ENCODE measurements around the gene DCC. TPM values are rescaled to one million over a fixed set of nuclear protein-coding genes. Genes with fewer than 3 reads are reported as not detected.

Gene DCC
- total and polyA plus RNA-seq, 7 experiments from 2014 or later, result not detected

DNA sequence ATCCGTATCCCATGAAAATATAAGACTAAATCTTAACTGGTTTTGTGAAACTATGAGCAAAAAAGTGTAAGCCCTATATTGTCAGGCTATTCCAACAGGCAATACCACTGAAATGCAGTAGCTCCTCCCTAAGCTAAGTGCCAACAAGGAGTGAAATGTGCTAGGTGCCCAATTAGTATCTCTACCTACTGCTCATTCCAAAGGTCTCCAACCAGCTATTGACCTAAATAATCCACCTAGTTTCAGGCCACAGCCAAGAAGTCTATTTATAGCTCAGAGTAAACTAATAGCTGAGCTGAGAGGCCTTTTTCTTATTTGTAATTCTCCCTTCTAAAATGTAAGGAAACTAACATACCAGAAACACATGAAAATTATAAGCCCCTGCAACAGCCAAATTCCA, 482.2 kb downstream of the DCC start:
- no peaks in the 10 kb centered on the region for H3K9me3 ChIP-seq (ENCODE audit: control insufficient read depth in 2 of 3, low read length in 3 of 3)
- no peak for ATAC-seq
- intact Hi-C loops (cut with micrococcal nuclease), result no loop called here
- no peak for DNase-seq
- Mint-ChIP-seq H3K4me1 (no peaks in the 10 kb centered on the region), H3K27ac (no peak overlapping the region), H3K9me3 (peaks cover 0 to 18% (median 4%) of the 10 kb centered on the region in 11 donors), H3K4me3 (no peak overlapping the region), H3K27me3 (no peaks in the 10 kb centered on the region), H3K36me3 (peaks cover 0 to 5% (median 0%) of the 10 kb centered on the region in 5 donors)
- H3K4me3 ChIP-seq (ENCODE audit: low read length), result no peak overlapping the region
- H3K27me3 ChIP-seq (ENCODE audit: control insufficient read depth in 2 of 2, insufficient read depth in 2 of 2, low read length in 2 of 2), result no peaks in the 10 kb centered on the region
- H3K27ac ChIP-seq (ENCODE audit: low read depth, low read length), result no peak overlapping the region
- ChIA-PET POLR2A (no interaction called here), CTCF (no interaction called here)
- H3K36me3 ChIP-seq (ENCODE audit: control insufficient read depth in 2 of 3, insufficient read depth in 3 of 3, low read length in 3 of 3), result no peaks in the 10 kb centered on the region
- no peaks in the 10 kb centered on the region for H3K4me1 ChIP-seq (ENCODE audit: control insufficient read depth in 2 of 2, insufficient read depth in 2 of 2, low read length in 2 of 2)

DNA sequence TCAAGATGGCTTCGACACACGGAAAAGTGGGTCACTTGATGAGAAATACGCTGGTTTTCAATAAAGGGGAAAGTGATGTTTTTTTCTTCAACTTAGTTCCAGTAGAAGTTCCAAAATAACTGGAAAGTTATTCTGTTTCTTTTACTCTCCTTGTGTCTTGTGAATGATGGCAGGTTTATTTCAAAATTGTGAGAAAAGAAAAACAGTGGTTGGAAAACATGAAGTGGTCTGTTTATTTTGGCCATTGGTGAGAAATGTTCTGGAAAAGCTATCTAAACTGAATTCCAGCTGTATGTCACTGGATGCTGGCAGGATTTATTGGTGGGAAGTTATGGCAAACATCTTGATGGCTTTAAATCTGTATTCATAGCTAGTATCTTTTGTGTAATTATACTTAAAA, 484.1 kb downstream of the DCC start:
- Histone ChIP-seq H3K4me1 (ENCODE audit: control insufficient read depth in 2 of 2, insufficient read depth in 2 of 2, low read length in 2 of 2) (no peaks in the 10 kb centered on the region), H3K36me3 (ENCODE audit: control insufficient read depth in 2 of 3, insufficient read depth in 3 of 3, low read length in 3 of 3) (no peaks in the 10 kb centered on the region), H3K27ac (ENCODE audit: low read depth, low read length) (no peak overlapping the region), H3K9me3 (ENCODE audit: control insufficient read depth in 2 of 3, low read length in 3 of 3) (no peaks in the 10 kb centered on the region), H3K27me3 (ENCODE audit: control insufficient read depth in 2 of 2, insufficient read depth in 2 of 2, low read length in 2 of 2) (no peaks in the 10 kb centered on the region), H3K4me3 (ENCODE audit: low read length) (no peak overlapping the region)
- ChIA-PET POLR2A (no interaction called here), CTCF (no interaction called here)
- intact Hi-C loops (cut with micrococcal nuclease), result no loop called here
- H3K4me1 Mint-ChIP-seq, result no peaks in the 10 kb centered on the region
- H3K27ac Mint-ChIP-seq, result no peak overlapping the region
- ATAC-seq, result no peak
- H3K4me3 Mint-ChIP-seq, result no peak overlapping the region
- no peak for DNase-seq
- peaks cover 0 to 5% (median 0%) of the 10 kb centered on the region in 5 donors for H3K36me3 Mint-ChIP-seq
- no peaks in the 10 kb centered on the region for H3K27me3 Mint-ChIP-seq
- H3K9me3 Mint-ChIP-seq, result peaks cover 0 to 18% (median 4%) of the 10 kb centered on the region in 11 donors

DNA sequence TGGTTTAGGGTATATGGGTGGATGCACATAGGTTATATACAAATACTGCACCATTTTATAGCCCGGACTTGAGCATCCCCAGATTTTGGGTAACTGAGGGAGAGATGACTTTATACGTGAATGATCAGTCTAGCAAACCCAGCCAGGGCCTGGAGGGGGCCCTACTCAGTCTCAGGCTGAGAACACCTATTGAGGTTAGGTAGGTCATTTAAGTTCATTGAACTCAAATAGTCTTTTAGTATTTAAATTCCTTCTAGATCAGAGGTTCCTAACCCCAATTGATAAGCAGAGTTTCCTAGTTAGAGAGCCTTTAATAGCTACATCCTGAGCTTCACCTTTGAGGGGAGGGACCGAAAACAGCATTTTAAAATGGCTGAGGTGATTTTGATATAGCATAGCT, 487.0 kb downstream of the DCC start:
- ChIA-PET CTCF (no interaction called here), POLR2A (no interaction called here)
- DNase-seq, result no peak
- H3K27ac Mint-ChIP-seq, result no peak overlapping the region
- H3K27me3 Mint-ChIP-seq, result no peaks in the 10 kb centered on the region
- peaks cover 0 to 5% (median 0%) of the 10 kb centered on the region in 3 experiments for H3K9me3 ChIP-seq (ENCODE audit: control insufficient read depth in 2 of 3, low read length in 3 of 3)
- intact Hi-C loops (cut with micrococcal nuclease), result no loop called here
- H3K4me1 ChIP-seq (ENCODE audit: control insufficient read depth in 2 of 2, insufficient read depth in 2 of 2, low read length in 2 of 2), result no peaks in the 10 kb centered on the region
- no peak overlapping the region for H3K27ac ChIP-seq (ENCODE audit: low read depth, low read length)
- ATAC-seq, result no peak
- no peak overlapping the region for H3K4me3 Mint-ChIP-seq
- H3K4me3 ChIP-seq (ENCODE audit: low read length), result no peak overlapping the region
- H3K4me1 Mint-ChIP-seq, result no peaks in the 10 kb centered on the region
- H3K36me3 ChIP-seq (ENCODE audit: control insufficient read depth in 2 of 3, insufficient read depth in 3 of 3, low read length in 3 of 3), result no peaks in the 10 kb centered on the region
- H3K27me3 ChIP-seq (ENCODE audit: control insufficient read depth in 2 of 2, insufficient read depth in 2 of 2, low read length in 2 of 2), result no peaks in the 10 kb centered on the region
- no peaks in the 10 kb centered on the region for H3K36me3 Mint-ChIP-seq
- peaks cover 0 to 16% (median 7%) of the 10 kb centered on the region in 11 donors for H3K9me3 Mint-ChIP-seq

- DNase-seq (no peak), ATAC-seq (no peak)
- no peak overlapping the region for H3K27ac Mint-ChIP-seq
- intact Hi-C loops (cut with micrococcal nuclease), result no loop called here
- ChIA-PET CTCF (no interaction called here), POLR2A (no interaction called here)
- no peak overlapping the region for H3K4me3 ChIP-seq (ENCODE audit: low read length)
- no peaks in the 10 kb centered on the region for H3K27me3 Mint-ChIP-seq
- peaks cover 0 to 5% (median 0%) of the 10 kb centered on the region in 3 experiments for H3K9me3 ChIP-seq (ENCODE audit: control insufficient read depth in 2 of 3, low read length in 3 of 3)
- H3K27ac ChIP-seq (ENCODE audit: low read depth, low read length), result no peak overlapping the region
- H3K4me1 ChIP-seq (ENCODE audit: control insufficient read depth in 2 of 2, insufficient read depth in 2 of 2, low read length in 2 of 2), result no peaks in the 10 kb centered on the region
- H3K36me3 Mint-ChIP-seq, result no peaks in the 10 kb centered on the region
- H3K27me3 ChIP-seq (ENCODE audit: control insufficient read depth in 2 of 2, insufficient read depth in 2 of 2, low read length in 2 of 2), result no peaks in the 10 kb centered on the region
- no peaks in the 10 kb centered on the region for H3K4me1 Mint-ChIP-seq
- H3K9me3 Mint-ChIP-seq, result peaks cover 0 to 16% (median 2%) of the 10 kb centered on the region in 11 donors
- H3K4me3 Mint-ChIP-seq, result no peak overlapping the region
- H3K36me3 ChIP-seq (ENCODE audit: control insufficient read depth in 2 of 3, insufficient read depth in 3 of 3, low read length in 3 of 3), result no peaks in the 10 kb centered on the region
Observed at GRCh38 chr18:52829320-52829719, 489.3 kb downstream of the DCC start.

- no peaks in the 10 kb centered on the region for H3K4me1 Mint-ChIP-seq
- Histone ChIP-seq H3K36me3 (ENCODE audit: control insufficient read depth in 2 of 3, insufficient read depth in 3 of 3, low read length in 3 of 3) (no peaks in the 10 kb centered on the region), H3K27me3 (ENCODE audit: control insufficient read depth in 2 of 2, insufficient read depth in 2 of 2, low read length in 2 of 2) (no peaks in the 10 kb centered on the region), H3K4me1 (ENCODE audit: control insufficient read depth in 2 of 2, insufficient read depth in 2 of 2, low read length in 2 of 2) (no peaks in the 10 kb centered on the region), H3K27ac (ENCODE audit: low read depth, low read length) (no peak overlapping the region), H3K9me3 (ENCODE audit: control insufficient read depth in 2 of 3, low read length in 3 of 3) (peaks cover 0 to 5% (median 0%) of the 10 kb centered on the region in 3 experiments), H3K4me3 (ENCODE audit: low read length) (no peak overlapping the region)
- H3K36me3 Mint-ChIP-seq, result no peaks in the 10 kb centered on the region
- POLR2A ChIA-PET, result no interaction called here
- DNase-seq, result no peak
- intact Hi-C loops (cut with micrococcal nuclease), result no loop called here
- H3K27me3 Mint-ChIP-seq, result no peaks in the 10 kb centered on the region
- H3K4me3 Mint-ChIP-seq, result no peak overlapping the region
- CTCF ChIA-PET, result no interaction called here
- peaks cover 0 to 16% (median 2%) of the 10 kb centered on the region in 11 donors for H3K9me3 Mint-ChIP-seq
- ATAC-seq, result no peak
- H3K27ac Mint-ChIP-seq, result no peak overlapping the region
Observed at GRCh38 chr18:52829876-52830405, 489.9 kb downstream of the DCC start.

DNA sequence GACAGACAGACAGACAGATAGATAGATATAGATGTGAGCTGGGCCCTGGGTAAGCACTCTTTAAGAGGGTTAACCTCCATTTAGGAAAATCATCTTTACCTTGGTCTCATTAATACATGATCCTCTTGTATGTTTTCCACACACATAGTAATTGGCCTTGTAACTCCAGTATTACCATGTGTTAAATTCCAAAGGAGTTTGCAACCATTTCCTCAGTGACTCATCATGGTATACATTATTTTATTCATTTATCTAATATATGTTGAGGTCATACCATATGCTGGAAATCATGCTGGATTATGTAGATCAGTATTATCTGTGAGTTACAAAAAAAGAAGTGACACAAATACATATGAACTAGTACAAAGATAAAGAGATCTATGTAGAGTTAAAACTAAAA, 504.3 kb downstream of the DCC start:
- ChIA-PET POLR2A (no interaction called here), CTCF (no interaction called here)
- H3K4me1 ChIP-seq (ENCODE audit: control insufficient read depth in 2 of 2, insufficient read depth in 2 of 2, low read length in 2 of 2), result no peaks in the 10 kb centered on the region
- no peaks in the 10 kb centered on the region for H3K27me3 Mint-ChIP-seq
- DNase-seq (no peak), ATAC-seq (no peak)
- no peaks in the 10 kb centered on the region for H3K36me3 ChIP-seq (ENCODE audit: control insufficient read depth in 2 of 3, insufficient read depth in 3 of 3, low read length in 3 of 3)
- no peak overlapping the region for H3K4me3 ChIP-seq (ENCODE audit: low read length)
- no peak overlapping the region for H3K27ac ChIP-seq (ENCODE audit: low read depth, low read length)
- no peak overlapping the region for H3K27ac Mint-ChIP-seq
- H3K4me1 Mint-ChIP-seq, result no peaks in the 10 kb centered on the region
- no peaks in the 10 kb centered on the region for H3K36me3 Mint-ChIP-seq
- H3K27me3 ChIP-seq (ENCODE audit: control insufficient read depth in 2 of 2, insufficient read depth in 2 of 2, low read length in 2 of 2), result no peaks in the 10 kb centered on the region
- H3K9me3 ChIP-seq (ENCODE audit: control insufficient read depth in 2 of 3, low read length in 3 of 3), result no peaks in the 10 kb centered on the region
- H3K4me3 Mint-ChIP-seq, result no peak overlapping the region
- intact Hi-C loops (cut with micrococcal nuclease), result no loop called here
- H3K9me3 Mint-ChIP-seq, result peaks cover 0 to 11% (median 2%) of the 10 kb centered on the region in 11 donors

DNA sequence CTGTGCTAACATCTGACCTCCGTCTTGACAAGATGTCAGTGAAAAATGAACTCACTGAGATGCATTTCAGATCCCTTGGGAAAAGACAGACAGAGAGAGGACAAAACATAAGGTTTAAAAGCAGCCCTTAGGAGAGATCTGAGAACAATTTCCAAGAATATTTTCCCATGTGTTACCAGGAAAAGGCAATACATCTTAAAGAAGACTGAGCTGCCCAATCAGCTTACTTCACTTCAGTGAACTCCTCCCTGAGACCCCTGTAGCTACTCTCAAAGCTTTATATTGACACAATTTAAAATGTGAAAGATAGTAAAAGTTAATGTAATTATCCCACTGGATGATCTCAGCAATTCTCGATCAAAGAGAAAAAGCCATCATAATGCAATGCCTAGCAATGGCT, 505.0 kb downstream of the DCC start:
- H3K4me1 Mint-ChIP-seq, result no peaks in the 10 kb centered on the region
- no peak overlapping the region for H3K27ac Mint-ChIP-seq
- DNase-seq (no peak), ATAC-seq (no peak)
- Histone ChIP-seq H3K9me3 (ENCODE audit: control insufficient read depth in 2 of 3, low read length in 3 of 3) (no peaks in the 10 kb centered on the region), H3K36me3 (ENCODE audit: control insufficient read depth in 2 of 3, insufficient read depth in 3 of 3, low read length in 3 of 3) (no peaks in the 10 kb centered on the region), H3K27me3 (ENCODE audit: control insufficient read depth in 2 of 2, insufficient read depth in 2 of 2, low read length in 2 of 2) (no peaks in the 10 kb centered on the region), H3K4me3 (ENCODE audit: low read length) (no peak overlapping the region), H3K27ac (ENCODE audit: low read depth, low read length) (no peak overlapping the region), H3K4me1 (ENCODE audit: control insufficient read depth in 2 of 2, insufficient read depth in 2 of 2, low read length in 2 of 2) (no peaks in the 10 kb centered on the region)
- no peak overlapping the region for H3K4me3 Mint-ChIP-seq
- H3K27me3 Mint-ChIP-seq, result no peaks in the 10 kb centered on the region
- intact Hi-C loops (cut with micrococcal nuclease), result no loop called here
- no peaks in the 10 kb centered on the region for H3K36me3 Mint-ChIP-seq
- POLR2A ChIA-PET, result no interaction called here
- H3K9me3 Mint-ChIP-seq, result peaks cover 0 to 11% (median 2%) of the 10 kb centered on the region in 11 donors
- CTCF ChIA-PET, result no interaction called here

Measured in naive thymus-derived CD4-positive, alpha-beta T cell (primary cell).